ENCODE data around the gene PSMF1. TPM values are rescaled to one million over a fixed set of nuclear protein-coding genes. Genes with fewer than 3 reads are reported as not detected.

Gene PSMF1
- total and polyA plus RNA-seq, 9 of the 15 experiments (the other 6 are each of a cell fraction or from before 2014, with no cell fraction given), result 8.5 to 192 (median 33.2) TPM

DNA sequence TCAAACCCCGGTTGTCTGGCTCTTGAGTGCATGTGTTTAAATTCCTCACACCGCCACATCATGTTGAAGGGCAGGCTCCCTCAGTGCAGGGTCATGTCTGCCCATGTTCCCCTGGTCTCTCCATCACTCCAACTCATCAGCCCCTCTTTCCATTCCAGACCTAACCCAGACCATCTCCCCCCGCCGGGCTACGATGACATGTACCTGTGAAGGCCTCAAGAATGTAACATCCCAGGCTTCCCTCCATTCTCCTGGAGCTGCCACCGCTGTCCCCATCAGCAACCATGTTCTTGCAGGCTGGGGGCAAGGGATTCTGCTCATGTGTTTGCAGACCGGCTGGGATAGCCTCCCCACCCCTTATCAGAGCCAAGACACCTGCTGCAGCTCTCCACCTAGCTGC, 46.5 kb downstream of the PSMF1 start:
- no peak overlapping the region for H3K4me2 ChIP-seq (ENCODE audit: insufficient read depth, low read length)
- H4K20me1 ChIP-seq (replicated peaks; ENCODE audit: control insufficient read depth, insufficient read depth, low read length), result 0 out of 2 replicates have a peak, but pooled peaks cover under 1% of the 10 kb centered on the region
- no peak overlapping the region for H2AFZ ChIP-seq (ENCODE audit: low read depth, low read length)
- ChIA-PET CTCF (ENCODE audit: low intra/inter-chr PET ratio) (no interaction called here), POLR2A (no interaction called here)
- ATAC-seq, result no peak
- WGBS (ENCODE audit: insufficient coverage, low coverage, missing lambda C conversion rate), result 88% methylated on average over 6 of the region's 7 CpGs
- no peaks in the 10 kb centered on the region for H3K79me2 ChIP-seq (ENCODE audit: control insufficient read depth, insufficient read depth, low read length)
- in situ Hi-C loops (cut with MboI), result no loop called here
- intact Hi-C loops (cut with micrococcal nuclease), result no loop called here
- TSS peak; percentile 70 for BruUV-seq (replicated peaks)
- H3K36me3 ChIP-seq (ENCODE audit: control insufficient read depth, insufficient read depth, low read length), result peaks cover 81% of the 10 kb centered on the region; the same call in 2 of the 3 replicates
- no peaks in the 10 kb centered on the region for H3K27me3 ChIP-seq (ENCODE audit: control insufficient read depth in 2 of 2, insufficient read depth in 2 of 2, low read length in 2 of 2)
- no peak for FAIRE-seq
- no peak overlapping the region for H3K4me3 ChIP-seq
- no peaks in the 10 kb centered on the region for H3K9me3 ChIP-seq (replicated peaks; ENCODE audit: control insufficient read depth, insufficient read depth, low read depth, low read length)
- H3K9me1 ChIP-seq (ENCODE audit: control insufficient read depth, insufficient read depth, low read length), result no peaks in the 10 kb centered on the region
- 0 out of 2 replicates have a peak, but pooled peaks have one; percentile 21 for TF ChIP-seq TCF3 (CRISPR knock-in tag; IDR thresholded peaks at IDR 0.05)
- 0 out of 4 replicates have a peak, but pooled peaks of 1 of the 2 experiments have one; percentile 30 for TF ChIP-seq RCOR1 (IDR thresholded peaks at IDR 0.05; ENCODE audit: borderline replicate concordance in 1 of 2, low read depth in 2 of 2, low read length in 2 of 2)
- TF ChIP-seq FOXP1 (CRISPR knock-in tag; IDR thresholded peaks at IDR 0.05), result no peak
- H3K27ac ChIP-seq (ENCODE audit: extremely low read depth, low read depth, low read length), result no peak overlapping the region
- H3K4me1 ChIP-seq (replicated peaks in 1 of 2; ENCODE audit: control insufficient read depth in 2 of 2, insufficient read depth in 2 of 2, low read length in 2 of 2), result no peaks in the 10 kb centered on the region
- no peak for DNase-seq (ENCODE audit: extremely low read depth in 1 of 4, low spot score in 3 of 4)
- H3K9ac ChIP-seq (ENCODE audit: insufficient read depth in 1 of 2, low read depth in 2 of 2, low read length in 2 of 2), result peak overlapping the region in 1 of 2 experiments; percentile 40; a peak in 1 of 4 replicates

DNA sequence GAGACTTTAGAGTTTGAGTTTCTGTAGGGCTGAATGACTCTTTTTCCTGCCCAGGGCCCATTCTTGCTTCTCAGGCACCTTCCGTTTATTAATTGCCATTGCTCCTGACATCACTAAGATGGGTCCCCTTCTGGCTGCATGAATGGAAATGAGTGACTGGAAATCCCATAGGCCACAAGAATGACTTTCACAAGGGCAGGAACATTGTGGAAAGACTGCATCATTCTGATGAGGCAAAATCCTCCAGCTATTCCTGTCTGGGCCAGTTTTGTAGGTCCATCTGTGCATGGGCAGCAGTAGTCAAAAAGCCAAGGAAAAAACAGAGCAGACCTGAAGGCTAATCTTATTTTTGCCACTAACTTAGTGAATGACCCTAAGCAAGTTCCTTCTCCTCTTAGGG, 47.1 kb downstream of the PSMF1 start:
- TF ChIP-seq KDM2B (CRISPR knock-in tag; IDR thresholded peaks at IDR 0.05) (no peak), HLTF (IDR thresholded peaks at IDR 0.05) (no peak), TAL1 (IDR thresholded peaks at IDR 0.05) (no peak), HDAC6 (IDR thresholded peaks at IDR 0.05; ENCODE audit: low read depth, low read length) (no peak), HDAC1 (IDR thresholded peaks at IDR 0.05) (no peak), ZFP1 (CRISPR knock-in tag; IDR thresholded peaks at IDR 0.05) (no peak)
- TF ChIP-seq, protein P1, sequence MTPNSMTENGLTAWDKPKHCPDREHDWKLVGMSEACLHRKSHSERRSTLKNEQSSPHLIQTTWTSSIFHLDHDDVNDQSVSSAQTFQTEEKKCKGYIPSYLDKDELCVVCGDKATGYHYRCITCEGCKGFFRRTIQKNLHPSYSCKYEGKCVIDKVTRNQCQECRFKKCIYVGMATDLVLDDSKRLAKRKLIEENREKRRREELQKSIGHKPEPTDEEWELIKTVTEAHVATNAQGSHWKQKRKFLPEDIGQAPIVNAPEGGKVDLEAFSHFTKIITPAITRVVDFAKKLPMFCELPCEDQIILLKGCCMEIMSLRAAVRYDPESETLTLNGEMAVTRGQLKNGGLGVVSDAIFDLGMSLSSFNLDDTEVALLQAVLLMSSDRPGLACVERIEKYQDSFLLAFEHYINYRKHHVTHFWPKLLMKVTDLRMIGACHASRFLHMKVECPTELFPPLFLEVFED (CRISPR knock-in tag; conservative IDR thresholded peaks at IDR 0.05), result no peak
- peaks cover 77% of the 10 kb centered on the region; the same call in 2 of the 3 replicates for H3K36me3 ChIP-seq (ENCODE audit: control insufficient read depth, insufficient read depth, low read length)
- intact Hi-C loops (cut with micrococcal nuclease) (no loop called here), in situ Hi-C loops (cut with MboI) (no loop called here)
- no peak overlapping the region for H3K27ac ChIP-seq (ENCODE audit: extremely low read depth, low read depth, low read length)
- ChIA-PET CTCF (ENCODE audit: low intra/inter-chr PET ratio) (no interaction called here), POLR2A (no interaction called here)
- H3K4me2 ChIP-seq (ENCODE audit: insufficient read depth, low read length), result no peak overlapping the region
- FAIRE-seq (no peak), ATAC-seq (no peak), DNase-seq (ENCODE audit: extremely low read depth in 1 of 4, low spot score in 3 of 4) (no peak)
- no peak overlapping the region for H2AFZ ChIP-seq (ENCODE audit: low read depth, low read length)
- no peaks in the 10 kb centered on the region for H3K27me3 ChIP-seq (ENCODE audit: control insufficient read depth in 2 of 2, insufficient read depth in 2 of 2, low read length in 2 of 2)
- H3K9me3 ChIP-seq (replicated peaks; ENCODE audit: control insufficient read depth, insufficient read depth, low read depth, low read length), result no peaks in the 10 kb centered on the region
- H4K20me1 ChIP-seq (replicated peaks; ENCODE audit: control insufficient read depth, insufficient read depth, low read length), result 0 out of 2 replicates have a peak, but pooled peaks cover 2% of the 10 kb centered on the region
- H3K4me3 ChIP-seq, result no peak overlapping the region
- no peaks in the 10 kb centered on the region for H3K9me1 ChIP-seq (ENCODE audit: control insufficient read depth, insufficient read depth, low read length)
- BruUV-seq (replicated peaks), result no TSS peak
- H3K79me2 ChIP-seq (ENCODE audit: control insufficient read depth, insufficient read depth, low read length), result no peaks in the 10 kb centered on the region
- no peak overlapping the region for H3K9ac ChIP-seq (ENCODE audit: insufficient read depth in 1 of 2, low read depth in 2 of 2, low read length in 2 of 2)
- 83% methylated on average over 1 of the region's 1 CpG for WGBS (ENCODE audit: insufficient coverage, low coverage, missing lambda C conversion rate)
- no peaks in the 10 kb centered on the region for H3K4me1 ChIP-seq (replicated peaks in 1 of 2; ENCODE audit: control insufficient read depth in 2 of 2, insufficient read depth in 2 of 2, low read length in 2 of 2)
